SK-MEL-5 (cell line): ENCODE results near the gene ABL2. TPM values are rescaled to one million over a fixed set of nuclear protein-coding genes. Genes with fewer than 3 reads are reported as not detected.
"Not testable (repeated sequence)": the region's sequence is repeated elsewhere in the genome, so short reads cannot be mapped to it uniquely, and the experiment has no call there.

Experiments used
- DNase-seq: peaks from one replicate; pipeline ENCODE4 v3.0.0-alpha.2; 2016; ENCODE audit warnings: low read depth, low spot score
- in situ Hi-C: cut with HindIII; loops from 2 replicates; pipeline ENCODE4 v1.10.0; 2016; ENCODE audit warnings: low sequenced_read_pairs, high pct_unique_total_duplicates, low pct_unique_long_range_greater_than_20kb
- total RNA-seq: library from RNA; depleted of rRNA; stranded (reverse); fragments of >200 nt; shearing (Covaris generic); gene quantifications from 2 replicates; pipeline ENCODE4 v1.2.3, GENCODE V29; 2014

ABL2 gene
- total RNA-seq, 1 experiment from 2014 or later = 61.3 TPM

DNA sequence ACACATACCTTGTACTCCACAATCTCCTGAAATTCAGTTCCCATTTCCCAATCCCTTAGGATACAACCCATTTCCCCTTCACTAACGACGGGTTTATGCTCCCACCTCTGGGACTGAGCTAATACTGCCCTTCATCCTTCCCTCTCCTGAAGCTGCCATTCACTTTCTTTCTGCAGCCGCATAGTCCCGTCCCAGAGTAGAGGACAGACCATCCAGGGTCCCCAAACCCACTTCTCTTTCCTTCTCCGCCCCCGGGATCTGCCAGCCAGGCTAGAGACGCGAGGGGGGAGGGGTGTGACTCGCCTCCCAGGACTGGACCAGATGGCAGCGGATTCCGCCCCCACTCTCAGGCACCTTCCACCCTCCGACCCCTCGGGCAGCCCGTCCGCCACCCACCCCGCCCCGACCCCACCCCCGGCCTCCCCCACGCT is 679 bp downstream of the ABL2 start:
- in situ Hi-C loops = no loop called here
- DNase-seq = peak; percentile 19

DNA sequence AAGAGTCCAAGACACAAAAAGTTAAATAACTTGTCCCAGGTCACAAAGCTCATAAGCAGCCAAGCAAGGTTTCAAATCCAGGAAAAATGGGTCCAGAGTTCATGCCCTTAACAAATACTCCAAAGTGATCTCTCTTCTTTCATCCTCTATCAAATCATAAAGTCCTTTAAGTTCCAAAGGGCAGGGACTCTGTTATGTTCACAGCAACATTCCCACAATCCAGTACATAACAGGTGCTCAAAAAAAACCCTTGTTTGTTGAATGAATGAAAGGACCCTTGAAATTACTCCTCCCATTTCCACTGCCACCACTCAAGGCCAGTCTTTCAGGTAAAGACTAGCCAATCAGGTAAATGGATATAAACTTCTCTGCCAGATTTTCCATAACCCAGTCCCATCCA is 2.7 kb downstream of the ABL2 start:
- in situ Hi-C loops = no loop called here
- no peak for DNase-seq

DNA sequence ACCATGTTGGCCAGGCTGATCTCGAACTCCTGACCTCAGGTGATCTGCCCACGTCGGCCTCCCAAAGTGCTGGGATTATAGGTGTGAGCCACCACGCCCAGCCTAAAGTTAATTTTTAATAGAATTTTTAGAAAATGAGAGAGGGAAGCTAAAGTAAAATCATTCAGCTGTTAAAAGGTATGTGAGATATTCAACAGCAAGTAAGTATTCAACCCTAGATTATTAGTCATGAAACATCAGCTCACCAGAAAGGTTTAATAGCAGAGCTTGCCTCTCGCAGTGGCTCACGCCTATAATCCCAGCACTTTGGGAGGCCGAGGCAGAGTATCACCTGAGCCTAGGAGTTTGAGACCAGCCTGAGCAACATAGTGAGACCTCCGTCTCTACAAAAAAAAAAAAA is 5.0 kb downstream of the ABL2 start:
- DNase-seq, in situ Hi-C loops: not testable (repeated sequence)

DNA sequence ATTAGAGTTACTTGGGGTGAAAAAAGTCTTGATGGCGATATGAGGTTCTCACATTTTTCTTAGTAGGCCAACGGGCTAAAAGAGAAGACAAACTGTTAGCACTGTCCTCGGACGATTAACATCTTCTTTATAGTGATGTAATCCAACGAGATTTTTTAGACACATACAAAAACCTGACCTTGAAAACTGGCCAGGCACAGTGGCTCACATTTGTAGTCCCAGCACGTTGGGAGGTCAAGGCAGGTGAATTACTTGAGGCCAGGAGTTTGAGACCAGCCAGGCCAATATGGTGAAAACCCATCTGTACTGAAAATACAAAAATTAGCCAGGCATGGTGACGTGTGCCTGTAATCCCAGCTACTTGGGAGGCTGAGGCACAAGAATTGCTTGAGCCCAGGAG is 8.4 kb downstream of the ABL2 start:
- in situ Hi-C loops, DNase-seq: not testable (repeated sequence)

DNA sequence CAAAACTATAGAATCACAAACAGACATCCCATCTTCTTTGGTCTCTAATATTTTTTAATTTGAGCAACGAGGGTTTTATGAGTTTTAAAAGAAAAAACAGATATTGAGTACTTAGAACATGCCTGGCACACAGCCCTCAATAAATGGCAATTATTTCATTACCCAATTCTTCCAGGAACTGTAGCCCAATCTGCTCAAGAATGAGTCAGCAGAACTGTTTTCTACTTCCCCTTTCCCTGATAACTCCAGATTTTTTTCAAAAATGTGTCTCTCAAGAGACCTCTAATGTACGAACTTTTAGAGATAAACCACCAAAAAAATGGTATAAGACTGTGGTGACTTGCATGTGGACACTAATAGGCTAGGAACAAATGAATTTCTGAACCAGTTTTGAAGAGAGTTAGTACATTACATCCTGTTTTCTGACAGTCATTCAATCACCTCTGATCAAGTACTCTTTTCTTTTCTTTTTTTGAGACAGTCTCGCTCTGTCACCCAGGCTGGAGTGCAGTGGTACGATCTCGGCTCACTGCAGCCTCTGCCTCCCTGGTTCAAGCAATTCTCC is 11.5 kb downstream of the ABL2 start:
- DNase-seq = no peak
- in situ Hi-C loops = no loop called here

DNA sequence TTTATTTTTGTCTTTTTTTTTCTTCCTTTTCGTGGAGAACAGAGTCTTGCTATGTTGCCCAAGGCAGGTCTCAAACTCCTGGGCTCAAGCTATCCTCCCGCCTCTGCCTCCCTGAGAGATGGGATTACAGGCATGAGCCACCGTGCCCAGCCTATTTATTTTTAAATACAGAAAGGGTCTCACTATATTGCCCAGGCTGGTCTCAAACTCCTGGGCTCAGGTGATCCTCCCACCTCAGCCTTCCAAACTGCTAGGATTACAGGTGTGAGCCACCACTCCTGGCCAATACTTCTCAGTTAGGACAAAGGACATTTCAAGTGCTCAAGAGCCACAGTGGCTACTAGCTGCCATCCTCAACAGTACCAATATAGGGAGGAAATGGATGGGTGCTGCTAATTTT is 16.2 kb downstream of the ABL2 start:
- in situ Hi-C loops, DNase-seq: not testable (repeated sequence)

DNA sequence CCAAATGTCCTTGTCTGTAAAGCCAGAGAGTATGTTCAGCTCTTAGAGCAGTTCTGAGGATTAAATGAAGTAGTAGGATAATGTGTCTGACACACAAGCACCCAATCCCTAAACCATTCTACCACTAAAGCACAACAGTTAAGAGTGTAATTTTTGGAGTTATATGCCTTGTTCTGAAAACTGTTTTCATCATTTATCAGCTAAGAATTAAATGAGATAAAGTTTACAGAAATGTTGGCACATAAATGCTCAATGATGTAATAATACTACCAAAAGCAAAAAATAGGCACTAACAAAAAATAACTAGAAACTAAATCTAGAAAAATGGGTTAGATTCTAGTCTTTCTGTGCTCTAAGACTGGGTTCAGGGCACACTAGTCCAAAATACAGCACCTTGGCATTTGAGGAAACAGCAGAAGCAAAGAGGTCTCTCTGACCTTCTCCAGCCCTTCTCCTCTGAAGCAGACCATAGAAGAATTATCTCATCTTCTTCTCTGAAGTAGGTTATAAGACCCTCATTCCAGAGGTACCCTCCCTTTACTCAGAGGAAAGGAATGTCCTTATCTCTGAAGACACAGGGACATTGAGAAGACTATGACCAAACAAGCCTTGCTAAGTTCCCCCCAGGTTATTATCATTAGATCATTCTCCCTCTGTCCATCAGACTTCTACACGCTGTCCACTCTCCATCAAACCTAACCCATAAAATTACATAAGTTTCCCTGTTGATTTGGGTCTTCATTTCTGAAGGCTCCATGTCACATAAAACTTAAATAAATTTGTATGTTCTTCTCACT is 20.6 kb downstream of the ABL2 start:
- no peak for DNase-seq
- in situ Hi-C loops = no loop called here

DNA sequence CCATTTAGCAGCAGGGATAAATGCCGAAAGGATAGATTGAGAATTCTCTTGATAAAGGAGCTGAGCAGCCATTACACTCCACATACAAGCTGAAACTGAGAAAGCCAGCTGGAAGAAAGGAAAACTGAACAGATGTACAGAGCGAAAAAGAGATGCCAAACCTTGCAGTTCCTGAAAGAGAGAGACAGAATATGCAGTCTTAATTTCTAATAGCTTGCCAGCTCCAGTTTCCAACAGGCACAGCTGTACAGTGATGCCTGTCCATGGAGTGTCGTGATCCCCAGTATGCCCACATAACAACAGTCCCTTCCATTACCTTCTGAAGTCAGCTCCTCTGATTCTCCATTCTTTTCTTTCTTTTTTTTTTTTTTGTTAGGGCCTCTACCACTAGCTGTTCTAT is 22.7 kb downstream of the ABL2 start:
- no peak for DNase-seq
- in situ Hi-C loops = no loop called here

DNA sequence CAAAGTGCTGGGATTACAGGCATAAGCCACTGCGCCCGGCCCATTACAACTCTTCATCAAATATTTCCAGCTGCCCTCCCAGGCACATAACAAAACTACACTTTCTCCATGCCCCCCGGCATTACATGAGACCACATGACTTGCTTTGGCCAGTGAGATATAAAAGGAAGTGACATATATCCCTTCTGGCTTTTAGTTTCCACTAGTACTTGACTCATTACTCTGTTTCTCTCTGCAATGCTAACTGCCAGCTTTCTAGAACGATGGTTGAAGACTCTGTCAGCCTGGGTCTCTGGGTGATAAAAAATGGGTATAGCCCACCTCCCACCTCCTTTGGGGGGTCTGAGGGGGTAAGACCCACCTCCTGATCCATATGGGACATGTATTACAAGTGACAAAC is 24.2 kb downstream of the ABL2 start:
- in situ Hi-C loops = no loop called here
- no peak for DNase-seq

DNA sequence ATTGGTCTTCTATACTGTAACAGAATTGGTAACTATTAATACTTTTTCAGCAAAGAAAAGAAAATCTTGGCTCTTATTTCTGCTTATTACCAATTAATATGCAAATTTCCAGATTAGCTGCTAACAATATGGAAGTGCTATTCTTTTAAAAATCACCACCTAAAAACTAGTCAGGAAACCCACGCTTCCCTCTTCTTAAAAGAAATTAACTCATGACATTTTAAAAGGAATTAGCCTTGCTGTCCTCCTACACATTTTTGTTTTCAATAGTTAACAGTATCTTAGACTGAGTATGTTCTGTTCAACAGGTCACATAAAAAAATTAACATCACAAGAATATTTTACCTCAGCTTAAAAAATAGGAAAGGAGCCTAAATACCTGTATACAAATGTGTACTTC is 27.3 kb downstream of the ABL2 start:
- in situ Hi-C loops = no loop called here
- DNase-seq = no peak

DNA sequence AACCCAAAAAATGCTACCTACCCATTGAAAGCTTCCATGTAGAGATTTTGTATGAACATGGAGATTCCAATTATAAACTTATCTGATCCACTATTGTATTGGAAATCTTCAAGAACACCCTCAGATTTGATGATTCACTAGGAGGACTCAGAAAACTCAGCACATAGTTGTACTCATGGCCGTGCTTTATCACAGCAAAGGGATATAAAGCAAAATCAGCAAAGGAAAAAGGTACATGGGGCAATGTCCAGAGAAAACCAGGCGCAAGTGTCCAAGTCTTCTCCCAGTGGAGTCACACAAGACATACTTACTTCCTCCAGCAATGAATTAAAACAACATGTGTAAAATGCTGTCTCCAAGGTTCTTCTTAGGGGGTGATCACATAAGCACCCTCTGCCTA is 28.9 kb downstream of the ABL2 start:
- in situ Hi-C loops = no loop called here
- no peak for DNase-seq

DNA sequence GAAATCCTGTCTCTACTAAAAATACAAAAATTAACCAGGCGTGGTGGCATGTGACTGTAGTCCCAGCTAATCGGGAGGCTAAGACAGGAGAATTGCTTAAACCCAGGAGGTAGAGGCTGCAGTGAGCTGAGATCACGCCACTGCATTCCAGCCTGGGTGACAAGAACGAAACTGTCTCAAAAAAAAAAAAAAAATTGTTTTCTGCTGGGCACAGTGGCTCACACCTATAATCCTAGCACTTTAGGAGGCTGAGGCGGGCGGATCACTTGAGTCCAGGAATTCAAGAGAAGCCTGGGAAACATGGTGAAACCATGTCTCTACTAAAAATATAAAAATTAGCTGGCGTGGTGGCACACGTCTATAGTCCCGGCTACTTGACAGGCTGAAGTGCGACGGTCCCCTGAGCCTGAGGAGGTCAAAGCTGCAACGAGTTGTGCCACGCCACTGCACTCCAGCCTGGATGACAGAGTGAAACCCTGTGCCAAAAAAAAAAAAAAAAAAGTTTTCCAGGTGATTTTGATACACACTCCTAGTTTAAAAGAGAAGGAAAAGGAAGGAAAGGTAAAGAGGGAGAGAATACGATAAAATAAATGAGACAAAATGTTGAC is 31.7 kb downstream of the ABL2 start:
- in situ Hi-C loops = no loop called here
- no peak for DNase-seq

DNA sequence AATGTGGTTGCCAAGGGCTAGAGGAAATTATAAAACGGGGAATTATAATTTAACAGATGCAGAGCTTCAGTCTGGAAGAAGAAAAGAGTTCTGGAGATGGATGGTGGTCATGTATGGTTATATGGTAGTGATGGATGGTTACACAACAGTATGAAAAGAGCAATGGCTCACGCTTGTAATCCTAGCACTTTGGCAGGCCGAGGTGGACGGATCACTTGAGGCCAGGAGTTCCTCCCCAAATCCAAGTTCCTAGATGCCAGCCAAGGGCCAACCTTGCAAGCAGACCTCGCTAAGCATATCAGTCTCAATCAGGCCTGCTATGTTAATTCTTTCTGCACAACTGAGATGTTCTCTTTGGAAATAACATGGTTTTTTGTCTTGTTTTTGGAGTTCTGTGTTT is 33.6 kb downstream of the ABL2 start:
- DNase-seq, in situ Hi-C loops: not testable (repeated sequence)

DNA sequence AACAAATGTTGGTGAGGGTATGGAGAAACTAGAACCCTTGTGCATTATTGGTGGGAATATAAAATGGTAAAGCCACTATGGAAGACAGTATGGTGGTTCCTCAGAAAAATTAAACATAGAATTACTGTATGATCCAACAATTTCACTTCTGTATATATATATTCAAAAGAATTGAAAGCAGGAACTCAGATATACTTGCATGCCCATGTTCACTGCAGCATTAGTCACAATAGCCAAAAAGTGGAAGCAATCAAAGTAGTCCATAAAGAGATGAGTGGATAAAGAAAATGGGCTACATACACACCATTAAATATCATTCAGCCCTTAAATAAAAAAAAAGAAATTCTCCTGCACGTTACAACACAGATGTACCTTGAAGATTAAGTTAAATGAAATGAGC is 34.1 kb downstream of the ABL2 start:
- in situ Hi-C loops = no loop called here
- no peak for DNase-seq

DNA sequence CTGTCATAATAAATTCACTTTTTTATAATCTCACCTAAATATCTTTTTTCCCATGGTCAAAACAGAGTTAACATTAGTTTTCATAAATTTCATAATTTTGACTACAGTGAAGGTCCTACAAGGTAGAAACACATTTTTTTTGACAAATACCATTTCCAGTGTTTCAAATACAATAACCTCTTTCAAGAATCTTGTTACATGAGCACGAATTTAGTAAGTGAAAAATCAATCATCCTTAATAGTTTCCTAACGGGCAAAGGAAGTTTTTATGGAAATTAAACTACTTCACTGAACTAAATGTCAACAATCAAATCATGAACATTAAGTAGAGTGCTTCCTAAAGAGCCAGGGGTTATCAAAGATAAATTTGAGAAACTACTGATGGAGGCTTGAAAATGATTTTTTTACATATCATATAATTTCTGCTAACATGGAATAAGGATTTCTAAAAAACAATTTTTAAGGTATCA is 35.4 kb downstream of the ABL2 start:
- in situ Hi-C loops = no loop called here
- DNase-seq = no peak

DNA sequence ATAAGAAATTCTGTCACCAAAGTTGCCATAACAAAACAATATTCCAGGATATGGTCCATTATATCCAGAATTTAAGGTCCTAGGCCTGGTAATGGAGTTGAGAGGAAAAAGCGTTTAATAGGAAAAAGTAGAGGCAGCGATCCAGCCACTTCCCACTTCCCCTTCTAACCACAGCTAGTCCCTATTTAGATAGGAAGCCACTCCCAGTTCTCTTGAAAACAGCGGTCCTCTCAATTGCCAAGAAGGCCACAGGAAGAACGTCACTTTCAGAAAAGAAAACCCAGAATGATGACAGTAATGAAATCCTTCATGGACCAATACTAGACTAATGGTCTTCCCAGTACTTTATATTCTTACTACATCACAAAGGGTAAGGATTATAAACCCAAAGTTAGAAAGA is 38.6 kb downstream of the ABL2 start:
- in situ Hi-C loops = no loop called here
- DNase-seq = peak; percentile 66

DNA sequence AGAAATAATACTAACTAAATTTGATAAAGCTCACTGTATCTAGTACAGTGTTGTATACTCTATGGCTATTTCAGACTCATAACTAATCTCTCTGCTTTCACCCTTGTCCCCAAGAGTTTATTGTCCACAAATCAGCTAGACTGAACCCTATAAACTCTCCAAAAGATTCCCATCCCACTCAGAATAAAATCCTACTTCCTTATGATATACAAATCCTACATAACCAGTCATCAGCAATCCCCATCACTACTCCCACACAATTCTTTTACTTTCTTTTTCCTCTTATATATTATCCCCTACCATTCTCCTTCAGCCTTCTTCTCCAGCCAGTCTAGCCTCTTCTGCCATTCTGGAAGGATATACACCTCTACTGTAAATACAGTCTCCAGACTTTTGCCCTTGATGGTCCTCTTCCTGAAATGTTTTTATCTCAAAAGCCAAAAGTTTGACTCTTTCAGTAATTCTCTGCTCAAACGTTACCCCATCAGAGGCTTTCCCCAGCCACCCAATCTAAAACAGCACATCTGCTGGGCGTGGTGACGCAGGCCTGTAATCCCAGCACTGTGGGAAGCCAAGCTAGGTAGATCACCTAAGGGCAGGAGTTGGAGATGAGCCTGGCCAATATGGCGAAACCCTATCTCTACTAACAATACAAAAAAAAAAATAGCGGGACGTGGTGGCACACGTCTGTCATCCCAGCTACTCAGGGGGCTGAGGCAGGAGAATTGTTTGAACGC is 41.6 kb downstream of the ABL2 start:
- no peak for DNase-seq

DNA sequence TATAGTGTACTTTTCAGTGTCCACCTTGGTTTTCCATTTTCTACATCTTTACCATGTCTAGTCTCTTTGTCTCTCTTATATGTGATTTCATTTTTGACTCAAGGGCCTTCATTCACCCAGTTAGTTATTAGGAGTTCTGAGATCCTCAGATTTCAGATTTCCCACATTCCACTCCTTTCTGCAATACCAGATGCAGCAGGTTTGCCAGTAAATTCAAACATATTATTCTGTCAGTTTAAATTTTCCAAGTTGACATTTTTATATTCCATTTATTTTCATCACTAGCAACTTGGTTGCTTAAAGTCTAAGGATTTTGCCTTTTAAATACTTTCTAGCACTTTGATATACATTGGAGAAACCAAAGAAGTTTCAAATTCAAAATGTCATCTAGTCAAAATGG is 42.4 kb downstream of the ABL2 start:
- in situ Hi-C loops = no loop called here
- no peak for DNase-seq

More for the DNA sequence above, 41.6 kb downstream of the ABL2 start:
- in situ Hi-C loops = no loop called here
